ENCODE results near the gene ADRA2C.

ADRA2C gene

GRCh38 chr4:3766785-3767569 is 792 bp downstream of the ADRA2C start:
- Histone ChIP-seq H3K36me3 (ENCODE audit: insufficient read depth, low read length) (no peaks in the 10 kb centered on the region), H3K4me1 (ENCODE audit: insufficient read depth, low read length, severe bottlenecking) (no peaks in the 10 kb centered on the region), H3K4me3 (ENCODE audit: low read depth, low read length, poor library complexity, severe bottlenecking) (no peak overlapping the region), H3K27me3 (ENCODE audit: insufficient read depth, low read length) (no peaks in the 10 kb centered on the region), H3F3A (ENCODE audit: insufficient read depth, low read length) (no peaks in the 10 kb centered on the region), H2AFZ (ENCODE audit: low read length) (no peak overlapping the region), H3K79me2 (ENCODE audit: insufficient read depth, low read length) (no peaks in the 10 kb centered on the region), H3K9ac (ENCODE audit: low read length) (no peak overlapping the region), H3K4me2 (ENCODE audit: low read length) (no peak overlapping the region), H3K9me2 (ENCODE audit: low read depth, low read length) (no peaks in the 10 kb centered on the region), H4K20me1 (ENCODE audit: insufficient read depth, low read length) (no peaks in the 10 kb centered on the region), H3K27ac (ENCODE audit: low read depth, low read length, poor library complexity, severe bottlenecking) (no peak overlapping the region), H3K9me3 (ENCODE audit: low read length) (no peaks in the 10 kb centered on the region)
- no peak for TF ChIP-seq EZH2 (IDR thresholded peaks at IDR 0.05; ENCODE audit: borderline replicate concordance, low read length)
- TF ChIP-seq CTCF (IDR thresholded peaks at IDR 0.05; ENCODE audit: low read length), result no peak

GRCh38 chr4:3767570-3768288 is 1.5 kb downstream of the ADRA2C start:
- Histone ChIP-seq H3K4me2 (ENCODE audit: low read length) (no peak overlapping the region), H3K4me3 (ENCODE audit: low read depth, low read length, poor library complexity, severe bottlenecking) (no peak overlapping the region), H2AFZ (ENCODE audit: low read length) (no peak overlapping the region)

More at GRCh38 chr4:3767570-3768288, 1.5 kb downstream of the ADRA2C start:
- Histone ChIP-seq H3K4me1 (ENCODE audit: insufficient read depth, low read length, severe bottlenecking) (no peaks in the 10 kb centered on the region), H3F3A (ENCODE audit: insufficient read depth, low read length) (no peaks in the 10 kb centered on the region), H4K20me1 (ENCODE audit: insufficient read depth, low read length) (no peaks in the 10 kb centered on the region), H3K9me2 (ENCODE audit: low read depth, low read length) (no peaks in the 10 kb centered on the region), H3K9ac (ENCODE audit: low read length) (no peak overlapping the region), H3K27ac (ENCODE audit: low read depth, low read length, poor library complexity, severe bottlenecking) (no peak overlapping the region), H3K9me3 (ENCODE audit: low read length) (no peaks in the 10 kb centered on the region), H3K79me2 (ENCODE audit: insufficient read depth, low read length) (no peaks in the 10 kb centered on the region), H3K27me3 (ENCODE audit: insufficient read depth, low read length) (no peaks in the 10 kb centered on the region), H3K36me3 (ENCODE audit: insufficient read depth, low read length) (no peaks in the 10 kb centered on the region)
- TF ChIP-seq CTCF (IDR thresholded peaks at IDR 0.05; ENCODE audit: low read length) (no peak), EZH2 (IDR thresholded peaks at IDR 0.05; ENCODE audit: borderline replicate concordance, low read length) (no peak)

Measured in OCI-LY1 (cell line).